GM19193 (cell line): ENCODE measurements around the gene PRAF2.
A peak's percentile ranks its signal among the peaks of the same experiment; 100 is the strongest.

Experiments
- POLR2A ChIP-seq: IDR thresholded peaks from 4 replicates; pipeline ENCODE4 v1.6.1; 2011; ENCODE audit not compliant: insufficient read depth, insufficient read length; ENCODE audit errors: extremely low read depth

The PRAF2 gene, protein sequence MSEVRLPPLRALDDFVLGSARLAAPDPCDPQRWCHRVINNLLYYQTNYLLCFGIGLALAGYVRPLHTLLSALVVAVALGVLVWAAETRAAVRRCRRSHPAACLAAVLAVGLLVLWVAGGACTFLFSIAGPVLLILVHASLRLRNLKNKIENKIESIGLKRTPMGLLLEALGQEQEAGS

DNA sequence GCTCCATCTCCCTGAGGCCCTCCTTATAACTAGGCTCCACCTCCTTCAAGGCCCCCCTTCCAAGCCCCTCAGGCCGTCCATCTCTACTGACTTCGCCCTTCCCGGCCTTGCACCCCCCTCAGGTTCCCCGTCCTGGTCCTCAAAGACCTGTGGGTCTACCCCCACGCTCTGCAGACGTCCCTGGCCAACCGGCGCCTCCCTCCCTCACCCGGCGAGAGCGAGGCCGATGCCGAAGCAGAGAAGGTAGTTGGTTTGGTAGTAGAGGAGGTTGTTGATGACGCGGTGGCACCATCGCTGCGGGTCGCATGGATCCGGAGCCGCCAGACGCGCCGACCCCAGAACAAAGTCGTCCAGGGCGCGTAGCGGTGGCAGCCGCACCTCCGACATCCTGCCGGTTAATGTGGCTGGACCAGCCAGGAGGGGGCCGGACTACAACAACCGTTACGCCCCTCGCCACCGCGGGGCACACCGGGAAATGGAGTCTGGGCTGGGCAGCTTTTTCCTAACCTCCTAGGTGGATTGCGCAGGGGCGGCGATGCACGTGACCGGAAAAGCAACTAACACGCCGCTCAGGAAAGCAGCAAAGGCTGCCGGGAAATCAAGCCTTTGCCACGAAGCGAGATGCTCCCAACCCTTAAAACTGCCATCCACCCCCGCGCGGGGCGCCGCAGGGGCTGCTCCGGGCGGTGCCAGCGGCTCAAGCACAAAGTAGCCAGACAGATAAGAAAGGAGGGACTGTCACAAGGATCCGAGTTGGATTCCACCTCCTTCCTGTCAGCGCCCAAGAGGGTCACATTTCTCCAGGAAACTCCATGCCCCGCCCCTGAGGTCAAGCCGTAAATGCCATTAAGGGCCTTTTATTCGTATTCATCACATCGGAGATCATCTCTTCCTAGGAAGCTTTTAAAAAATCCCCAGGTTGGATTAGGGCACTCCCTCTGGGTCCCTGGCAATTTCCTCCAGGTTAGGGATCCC lies at the start of gene PRAF2:
TSS of gene PRAF2 (minus strand) at position 402 of the 975 bp plus-strand sequence. CDS start at position 387, 15 bp downstream.
- peak; percentile 44 for TF ChIP-seq POLR2A

DNA sequence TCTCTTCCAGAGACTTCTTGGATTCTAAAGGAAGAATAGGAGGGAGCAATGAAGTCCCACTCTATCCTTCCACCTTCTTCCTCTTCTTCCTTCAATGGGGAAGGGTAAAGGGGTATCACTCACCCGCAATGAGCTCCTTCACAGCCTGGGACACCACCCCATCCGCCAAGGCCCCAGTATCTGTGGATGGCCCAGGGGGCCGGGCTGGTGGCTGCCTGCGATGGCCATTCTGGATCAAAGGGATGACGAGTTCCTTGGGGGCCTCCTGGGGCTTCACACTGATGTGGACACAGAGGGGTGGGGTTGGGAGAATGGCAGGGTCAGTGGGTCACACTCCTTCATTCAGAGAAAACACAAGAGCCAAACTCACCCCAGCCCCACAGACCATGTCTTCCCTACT lies 48.7 kb upstream of the PRAF2 start:
- TF ChIP-seq POLR2A: no peak

DNA sequence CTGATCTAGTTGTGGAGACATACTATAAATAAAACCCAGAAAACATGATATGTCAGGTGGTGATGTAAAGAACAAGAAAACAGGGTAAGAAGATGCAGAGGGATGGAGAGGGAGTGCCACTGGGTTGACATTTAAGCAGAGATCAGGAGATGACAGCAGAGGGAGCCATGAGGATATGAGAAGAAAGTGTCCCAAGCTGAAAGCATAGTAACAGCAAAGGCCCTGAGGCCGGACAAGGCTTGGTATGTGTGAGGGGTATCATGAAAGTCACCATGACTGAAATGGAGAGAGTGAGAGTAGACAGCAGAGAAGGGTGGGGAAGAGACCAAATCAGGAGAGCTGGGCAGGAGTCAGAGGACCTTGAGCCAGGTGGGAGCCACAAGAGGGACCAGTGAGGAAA lies 46.3 kb upstream of the PRAF2 start:
- no peak for TF ChIP-seq POLR2A

DNA sequence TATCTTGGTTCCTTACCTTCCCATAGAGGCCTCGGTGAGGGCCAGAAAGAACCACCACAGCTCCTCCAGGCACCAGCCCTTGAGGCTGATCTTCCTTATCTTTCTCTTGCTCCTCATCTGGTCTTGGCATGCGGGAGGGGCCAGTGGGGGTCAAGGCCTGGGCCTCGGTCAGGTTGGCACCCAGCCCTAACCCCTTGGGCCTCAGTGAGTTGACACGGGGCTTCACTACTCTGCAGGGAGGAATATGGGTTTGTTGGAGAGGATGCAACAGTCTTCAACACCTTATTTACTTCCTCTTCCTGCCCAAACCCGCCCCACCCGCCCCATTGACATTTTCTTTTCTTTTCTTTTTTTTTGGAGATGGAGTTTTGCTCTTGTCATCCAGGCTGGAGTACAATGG lies 43.8 kb upstream of the PRAF2 start:
- TF ChIP-seq POLR2A: no peak

DNA sequence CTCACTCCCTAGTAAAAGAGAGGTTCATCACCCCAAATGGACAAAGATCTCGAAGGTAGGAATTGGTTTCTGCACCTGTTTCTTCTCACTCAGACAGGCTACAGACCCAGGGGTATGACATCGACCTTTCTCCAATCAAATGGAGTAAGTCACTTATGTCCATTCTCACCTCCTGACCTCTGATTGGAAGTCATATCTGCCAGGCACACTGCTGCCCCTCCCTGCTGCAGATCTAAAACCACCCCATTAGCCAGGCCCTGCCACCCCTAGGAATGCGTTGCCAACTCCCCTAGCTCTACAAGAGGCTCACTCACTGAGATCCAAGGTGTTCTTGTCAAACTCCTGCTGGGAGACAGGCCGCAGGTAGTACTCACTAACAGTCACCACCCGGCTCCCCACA lies 42.9 kb upstream of the PRAF2 start:
- no peak for TF ChIP-seq POLR2A

DNA sequence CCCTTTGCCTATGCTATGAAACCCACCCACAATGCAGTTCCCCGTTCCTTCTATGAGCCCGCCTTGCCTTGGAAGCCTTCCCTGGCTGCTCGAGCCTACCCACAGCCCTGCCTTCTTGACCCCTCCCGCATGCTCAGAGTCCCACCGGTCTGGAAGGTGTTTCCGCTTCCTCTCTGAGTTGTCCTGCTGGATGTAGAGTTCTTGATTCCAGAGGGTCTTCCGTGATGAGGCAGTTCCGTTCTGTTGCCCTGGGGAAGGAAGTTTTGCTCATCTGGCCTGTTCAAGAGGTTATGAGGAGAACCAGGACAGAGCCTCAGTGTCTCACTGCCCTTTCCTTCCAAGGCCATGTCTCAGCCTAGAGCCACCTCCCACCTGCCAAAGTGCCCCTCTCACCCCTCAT lies 42.3 kb upstream of the PRAF2 start:
- TF ChIP-seq POLR2A: no peak

DNA sequence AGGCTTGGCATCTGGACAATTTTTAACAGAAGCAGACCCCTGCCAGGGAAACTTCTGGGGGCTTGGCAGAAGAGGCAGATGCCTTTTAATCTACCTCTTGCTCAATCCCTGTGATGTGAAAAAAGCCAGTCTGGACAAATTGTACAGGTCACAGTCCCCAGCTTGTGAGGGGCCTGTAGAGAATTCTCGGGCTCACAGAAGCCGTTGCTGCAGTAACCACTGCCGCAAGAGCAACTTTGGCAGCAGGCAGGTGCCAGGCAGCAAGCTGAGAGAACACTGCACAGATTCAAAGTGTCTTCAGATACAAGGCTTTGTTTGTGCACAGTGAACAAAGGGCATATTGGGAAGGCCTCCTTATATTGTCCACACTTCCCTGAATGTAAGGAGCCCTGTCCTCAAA lies 38.0 kb upstream of the PRAF2 start:
- no peak for TF ChIP-seq POLR2A

DNA sequence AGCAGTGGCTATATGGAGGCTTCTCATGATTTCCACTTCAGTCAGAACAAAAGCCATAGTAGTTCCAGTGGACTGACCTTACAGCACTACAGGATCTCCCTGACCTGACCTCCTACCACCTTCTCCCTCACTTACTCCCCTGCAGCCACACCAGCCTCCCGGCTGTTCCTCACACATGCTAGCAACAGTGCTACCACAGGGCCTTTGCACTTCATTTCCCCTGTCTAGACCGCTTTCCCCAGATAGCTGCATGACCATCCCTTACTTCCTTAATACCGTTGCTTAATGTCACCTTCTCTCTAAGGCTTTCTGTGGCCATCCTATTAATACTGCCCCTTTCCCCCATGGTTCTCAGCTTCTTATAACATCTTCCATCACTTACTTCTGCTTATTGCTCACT lies 36.6 kb upstream of the PRAF2 start:
- no peak for TF ChIP-seq POLR2A

DNA sequence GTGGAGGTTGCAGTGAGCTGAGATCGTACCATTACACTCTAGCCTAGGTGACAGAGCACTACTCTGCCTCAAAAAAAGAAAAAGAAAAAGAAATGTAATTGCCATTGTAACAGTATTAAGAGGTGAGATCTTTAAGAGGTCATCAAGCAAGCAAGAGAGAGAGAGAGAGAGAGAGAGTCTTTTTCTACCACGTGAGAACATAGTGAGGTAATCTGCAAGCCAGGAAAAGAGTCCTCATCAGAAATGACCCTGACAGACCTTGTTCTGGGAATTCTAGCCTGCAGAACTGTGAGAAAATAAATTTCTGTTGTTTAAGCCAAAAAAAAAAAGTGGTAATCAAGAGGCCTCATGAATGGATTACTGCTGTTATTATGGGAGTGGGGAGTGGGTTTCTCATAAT lies 34.8 kb upstream of the PRAF2 start:
- no peak for TF ChIP-seq POLR2A

DNA sequence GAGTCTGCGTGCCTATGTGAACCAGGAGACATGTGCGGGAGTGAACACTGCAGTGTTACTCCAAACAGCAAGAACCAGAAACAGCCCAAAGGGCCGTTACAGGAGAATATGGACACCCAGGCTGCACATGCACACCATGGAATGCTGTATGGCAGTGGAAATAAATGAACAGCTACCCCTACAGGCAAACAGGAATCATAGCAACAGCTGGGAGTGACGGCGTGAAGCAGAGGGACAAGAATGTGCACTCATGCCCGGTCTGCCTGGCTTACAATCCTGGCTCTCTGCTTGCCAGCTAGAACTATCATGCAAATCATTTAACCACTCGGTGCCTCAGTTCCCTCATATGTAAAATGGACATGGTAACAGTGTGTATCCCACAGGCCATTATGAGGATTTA lies 33.1 kb upstream of the PRAF2 start:
- no peak for TF ChIP-seq POLR2A

DNA sequence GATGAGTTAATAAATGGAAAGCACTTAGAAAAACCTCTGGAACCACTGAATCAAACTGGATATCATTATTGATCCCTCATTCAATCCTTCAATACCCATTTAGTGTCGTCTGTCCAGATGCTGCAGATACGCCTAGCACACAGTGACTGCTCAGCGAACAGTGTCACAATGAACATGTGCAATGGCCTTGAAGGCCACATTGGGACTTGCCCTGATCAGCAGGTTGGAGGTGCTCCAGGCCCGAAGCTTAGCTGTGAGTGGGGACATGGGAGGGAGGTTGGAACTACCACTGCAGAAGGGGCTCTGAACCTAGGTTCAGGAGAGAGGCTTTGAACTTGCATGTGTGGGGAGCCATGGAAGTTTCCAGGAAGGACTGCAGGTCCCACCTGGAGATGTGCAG lies 32.5 kb upstream of the PRAF2 start:
- TF ChIP-seq POLR2A: no peak

DNA sequence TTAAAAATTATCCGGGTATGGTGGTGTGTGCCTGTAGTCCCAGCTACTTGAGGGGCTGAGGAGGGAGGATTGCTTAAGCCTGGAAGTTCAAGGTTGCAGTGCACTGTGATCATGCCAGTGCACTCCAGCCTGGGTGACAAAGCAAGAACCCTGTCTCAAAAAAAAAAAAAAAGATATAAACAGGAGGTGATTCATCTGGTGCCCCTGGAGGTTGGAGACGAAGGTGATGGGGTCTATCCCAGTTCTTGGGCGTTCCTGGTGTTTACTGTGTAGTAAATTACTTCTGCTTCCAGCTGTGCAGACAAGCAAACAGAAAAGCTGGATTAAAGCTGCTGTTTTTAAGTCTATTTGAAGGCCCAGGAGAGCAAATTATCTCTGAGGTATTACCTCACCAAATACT lies 29.8 kb upstream of the PRAF2 start:
- no peak for TF ChIP-seq POLR2A

DNA sequence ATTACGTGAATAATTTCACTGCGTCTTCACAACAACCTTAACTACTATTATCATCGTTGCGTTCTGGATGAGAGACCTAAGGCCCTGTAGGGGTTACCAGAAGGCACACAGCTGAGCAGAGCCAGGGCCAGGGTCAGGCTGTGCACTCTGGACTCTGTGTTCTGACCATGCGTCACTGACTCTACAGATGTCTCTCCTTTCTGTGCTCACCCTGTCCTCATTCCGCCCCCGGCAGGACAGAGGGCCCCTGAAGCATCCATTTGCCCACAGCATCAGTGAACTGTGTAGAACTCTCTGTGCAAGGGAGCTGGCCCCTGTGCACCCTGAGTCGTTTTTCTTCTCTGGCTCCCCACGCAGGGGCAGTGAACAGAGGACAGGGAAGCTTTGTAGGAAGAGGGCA lies 28.4 kb upstream of the PRAF2 start:
- TF ChIP-seq POLR2A: no peak

DNA sequence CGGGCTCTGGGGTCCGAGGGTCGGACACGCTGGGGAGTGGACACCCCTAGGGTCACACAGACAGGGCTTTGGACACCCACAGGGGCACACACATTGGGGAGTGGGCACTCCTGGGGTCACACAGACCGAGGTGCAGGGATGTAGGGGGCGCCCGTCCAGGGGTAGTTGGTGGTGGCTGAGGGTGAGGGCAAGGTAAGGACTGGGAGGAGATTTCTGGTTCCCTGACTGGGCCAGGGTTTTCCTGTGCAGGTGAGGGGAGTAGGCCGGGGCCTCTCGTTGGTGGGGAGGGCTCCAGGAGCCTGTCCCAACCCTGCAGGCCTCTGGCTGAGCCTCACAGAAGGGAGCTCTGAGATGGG lies 27.8 kb upstream of the PRAF2 start:
- no peak for TF ChIP-seq POLR2A

DNA sequence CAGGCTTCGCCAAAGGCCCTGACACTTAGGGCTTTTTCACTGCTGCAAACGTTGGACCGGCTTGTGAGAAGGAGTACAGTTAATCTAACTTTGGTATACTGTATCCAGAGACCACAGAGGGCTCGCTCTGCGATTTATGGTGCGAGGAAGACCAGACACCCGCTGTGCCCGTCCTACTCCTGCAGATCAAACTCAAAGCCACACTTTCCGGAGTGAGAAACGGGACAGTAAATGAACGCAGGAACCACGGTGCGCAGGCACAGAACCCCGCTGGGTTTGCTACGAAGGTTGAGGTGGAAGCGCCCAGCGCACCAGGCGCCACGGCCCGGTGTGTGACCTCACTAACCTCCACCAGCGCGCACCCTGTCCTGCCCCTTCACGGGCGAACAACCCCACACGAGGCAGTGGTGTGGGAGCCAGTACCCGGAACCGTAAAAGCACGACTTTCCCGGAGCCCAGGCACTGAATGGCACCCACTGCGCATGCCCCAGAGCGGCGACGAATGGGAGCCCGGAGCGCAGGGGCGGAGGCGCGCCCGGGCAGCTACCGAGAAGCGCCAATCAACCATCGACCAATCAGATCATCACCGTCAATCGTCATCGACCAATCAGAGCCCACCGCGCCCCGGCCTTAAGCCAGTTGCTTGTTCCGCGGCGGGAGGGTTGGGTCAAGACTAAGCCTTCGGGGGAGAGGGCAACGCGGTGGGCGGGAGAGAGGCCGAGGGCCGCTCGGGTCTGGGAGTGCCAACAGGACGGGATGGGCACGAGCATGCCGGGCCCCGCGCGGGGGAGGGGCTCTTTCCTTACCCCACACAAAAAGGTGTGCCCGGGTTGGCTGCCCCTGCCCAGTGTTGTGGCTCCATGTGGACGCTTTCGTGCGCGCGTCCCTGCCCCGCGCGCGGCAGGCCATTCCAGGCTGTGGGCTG lies 27.2 kb upstream of the PRAF2 start:
- peak; percentile 72 for TF ChIP-seq POLR2A
